ENCODE measurements around the gene OR51I2. TPM values are rescaled to one million over a fixed set of nuclear protein-coding genes. Genes with fewer than 3 reads are reported as not detected.

Gene OR51I2
- total RNA-seq, 1 experiment from 2014 or later: not detected

- no peak overlapping the region for H2BK12ac ChIP-seq (ENCODE audit: insufficient read length, low read depth, low read length)
- TF ChIP-seq CTCF (conservative IDR thresholded peaks at IDR 0.05): no peak
- H3K4me2 ChIP-seq (ENCODE audit: insufficient read depth, insufficient read length, low read length): no peak overlapping the region
- no peak overlapping the region for H2BK120ac ChIP-seq (ENCODE audit: low read depth, low read length, poor library complexity, severe bottlenecking)
- no peak overlapping the region for H2AK5ac ChIP-seq (ENCODE audit: insufficient read length, low read length)
- H2BK20ac ChIP-seq (ENCODE audit: low read depth, low read length, poor library complexity, severe bottlenecking): no peak overlapping the region
- no peak overlapping the region for H2BK5ac ChIP-seq (ENCODE audit: insufficient read length, low read length)
- no peak overlapping the region for H2AFZ ChIP-seq (ENCODE audit: low read length)
- no peaks in the 10 kb centered on the region for H3K23me2 ChIP-seq (ENCODE audit: insufficient read length, low read depth, low read length, poor library complexity, severe bottlenecking)
- WGBS (ENCODE audit: extremely low coverage, insufficient read length, low lambda C conversion rate): no CpG with 5 or more reads among the region's 3 CpGs
- Mint-ChIP-seq H3K4me3 (no peak overlapping the region), H3K27me3 (ENCODE audit: low read depth) (peaks cover 2% of the 10 kb centered on the region), H3K36me3 (ENCODE audit: insufficient read depth in 1 of 3, low read depth in 3 of 3) (peaks cover 0 to 4% (median 0%) of the 10 kb centered on the region in 3 experiments; a peak in 2 of 7 replicates), H3K27ac (no peak overlapping the region), H3K4me1 (no peaks in the 10 kb centered on the region), H3K9me3 (no peaks in the 10 kb centered on the region; a peak in 1 of 5 replicates)
- DNase-seq: no peak
- no peaks in the 10 kb centered on the region for H4K20me1 ChIP-seq (ENCODE audit: control insufficient read depth, insufficient read depth, insufficient read length)
- H3K4me1 ChIP-seq (ENCODE audit: insufficient read depth, low read length): no peaks in the 10 kb centered on the region
- no peaks in the 10 kb centered on the region for H3K27me3 ChIP-seq (ENCODE audit: insufficient read depth, low read length)
- no peak overlapping the region for H3K56ac ChIP-seq (ENCODE audit: insufficient read length, low read depth, low read length)
- no peak overlapping the region for H3K14ac ChIP-seq (ENCODE audit: insufficient read depth, low read length)
- H4K91ac ChIP-seq (ENCODE audit: insufficient read length, low read depth, low read length): no peak overlapping the region
- H3T11ph ChIP-seq (ENCODE audit: low read length): no peak overlapping the region
- H4K5ac ChIP-seq (ENCODE audit: insufficient read length, low read depth, low read length): no peak overlapping the region
- H3K18ac ChIP-seq (ENCODE audit: insufficient read length, low read depth, low read length): no peak overlapping the region
- no peaks in the 10 kb centered on the region for H3K79me1 ChIP-seq (ENCODE audit: insufficient read depth, low read depth, low read length, poor library complexity, severe bottlenecking)
- H2BK15ac ChIP-seq (ENCODE audit: low read depth, low read length): no peak overlapping the region
- H3K23ac ChIP-seq (ENCODE audit: insufficient read length, low read depth, low read length): no peak overlapping the region
- no peak overlapping the region for H3K4ac ChIP-seq (ENCODE audit: low read depth, low read length)
- no peak overlapping the region for H4K8ac ChIP-seq (replicated peaks; ENCODE audit: insufficient read length, low read depth, low read length)
- H3K9me3 ChIP-seq (ENCODE audit: control insufficient read depth, low read depth, low read length): no peaks in the 10 kb centered on the region
- no peak overlapping the region for H3K9ac ChIP-seq (ENCODE audit: extremely low read depth, insufficient read length, low read length)
- no peak overlapping the region for H3K27ac ChIP-seq (ENCODE audit: insufficient read length, low read depth, low read length)
- no peaks in the 10 kb centered on the region for H3K79me2 ChIP-seq (ENCODE audit: insufficient read depth, low read length)
Measured at GRCh38 chr11:5423131-5423530, 26.0 kb upstream of the OR51I2 start.
